GM19099 (cell line): ENCODE data around the gene RAB14.

Source experiments
- POLR2A ChIP-seq: IDR thresholded peaks from 3 replicates; pipeline ENCODE4 v1.6.1; 2011; ENCODE audit warnings: low read depth; ENCODE audit not compliant: insufficient read length; ENCODE audit errors: extremely low read depth

The RAB14 gene

DNA sequence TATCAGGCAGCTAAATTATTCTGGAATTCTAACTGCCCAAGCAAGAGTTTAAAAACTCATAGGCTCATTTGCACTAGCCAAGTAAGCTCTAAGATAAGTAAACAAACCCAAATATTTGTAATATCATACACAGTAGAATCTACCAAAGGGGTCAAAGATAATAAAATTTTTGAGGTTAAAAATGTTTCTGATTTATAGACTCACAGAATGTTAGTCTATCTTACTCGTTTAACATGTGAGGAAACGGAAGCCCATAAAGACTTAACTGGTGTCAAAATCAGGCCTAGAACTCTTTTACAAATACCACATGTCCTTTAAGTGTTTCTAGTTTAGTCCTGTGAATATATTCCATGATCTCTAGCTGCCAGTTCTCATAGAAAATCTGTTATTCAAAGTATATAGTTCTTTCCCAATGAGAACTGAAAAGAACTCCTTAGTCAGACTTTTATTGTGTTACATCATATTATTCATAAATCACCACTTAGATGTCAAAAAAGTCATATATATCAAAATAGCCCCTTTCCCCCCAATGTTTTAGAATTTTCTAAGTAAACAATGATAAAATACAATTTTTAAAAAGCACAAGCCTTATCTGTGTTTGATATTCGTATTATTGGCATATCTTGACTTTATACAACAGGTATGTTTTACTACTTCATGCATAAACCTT is 13.9 kb downstream of the RAB14 start:
- TF ChIP-seq POLR2A: no peak

GRCh38 chr9:121185774-121186403 is 15.8 kb downstream of the RAB14 start:
- no peak for TF ChIP-seq POLR2A

DNA sequence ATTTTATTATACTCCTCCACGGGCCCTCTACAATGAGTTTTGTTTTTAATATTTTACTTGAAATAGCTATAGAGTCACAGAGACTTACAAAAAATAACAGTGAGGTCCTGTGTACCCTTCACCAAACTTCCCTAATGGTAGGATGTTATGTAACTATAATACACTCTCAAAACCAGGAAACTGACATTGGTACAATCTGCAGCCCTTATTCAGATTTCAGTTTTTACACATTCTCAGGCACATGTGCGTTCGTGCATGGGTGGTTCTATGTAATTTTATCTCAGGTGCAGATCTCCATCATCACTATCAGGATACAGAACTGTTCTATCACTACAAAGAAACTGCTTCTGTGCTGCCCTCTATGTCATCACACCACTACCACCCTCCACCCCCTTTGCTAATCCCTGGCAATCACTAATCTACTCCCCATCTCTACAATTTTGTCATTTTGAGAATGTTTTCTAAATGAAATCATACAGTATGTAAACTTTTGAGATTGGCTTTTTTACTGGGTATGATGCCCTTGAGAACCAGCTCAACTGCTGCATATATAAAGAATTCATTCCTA is 16.4 kb downstream of the RAB14 start:
- no peak for TF ChIP-seq POLR2A

DNA sequence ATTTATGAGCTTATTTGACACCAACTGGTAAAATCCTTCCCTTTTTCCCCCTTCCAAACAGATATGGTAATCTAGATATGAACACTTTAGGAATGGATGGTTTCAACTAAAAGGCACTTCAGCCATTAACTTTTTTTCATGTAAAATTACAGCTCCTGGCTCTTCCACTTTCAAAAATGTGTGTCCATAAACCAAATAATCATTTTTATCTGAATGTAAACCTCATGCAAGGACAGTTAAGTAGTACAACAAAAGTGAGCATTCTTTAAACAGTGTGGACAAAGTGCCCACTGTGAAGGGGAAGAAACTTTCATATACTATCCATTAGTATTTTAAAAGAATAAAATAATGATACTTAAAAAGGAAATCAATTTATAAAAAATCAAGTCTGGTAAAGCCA is 17.2 kb downstream of the RAB14 start:
- no peak for TF ChIP-seq POLR2A

DNA sequence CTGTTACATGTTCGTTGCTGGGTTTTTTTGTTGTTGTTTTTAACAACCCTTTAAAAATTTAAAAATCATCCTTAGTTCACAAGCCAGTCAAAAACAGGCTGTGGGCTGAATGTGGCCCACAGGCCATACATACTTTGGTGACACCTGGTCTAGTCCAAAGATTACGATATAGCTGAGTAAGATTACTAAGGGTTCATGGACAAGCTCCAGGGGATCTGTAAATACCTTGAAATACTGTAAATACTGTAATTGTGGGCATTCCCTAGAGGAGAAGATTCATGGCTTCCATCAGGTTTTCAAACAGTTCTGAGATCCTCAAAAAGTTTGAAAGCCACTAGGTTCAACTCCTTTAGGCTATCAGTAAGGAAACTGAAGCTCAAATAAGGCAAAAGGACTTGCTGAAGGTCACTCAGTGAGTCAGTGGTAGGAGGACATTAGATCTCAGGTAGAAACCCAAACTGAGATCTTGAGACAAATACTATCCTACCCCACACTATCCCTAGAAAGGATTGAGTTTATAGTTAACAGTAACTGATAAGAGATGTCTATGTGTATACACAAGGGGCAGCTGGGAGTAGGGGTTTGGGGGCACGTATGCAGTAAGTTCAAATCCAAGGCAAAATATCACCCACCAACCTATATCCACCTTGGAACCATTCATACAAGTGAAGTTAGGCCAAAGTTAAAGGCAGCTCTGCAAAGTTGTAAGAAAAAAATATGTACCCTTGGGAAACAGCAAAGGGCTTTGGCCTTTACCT is 17.8 kb downstream of the RAB14 start:
- TF ChIP-seq POLR2A: no peak

DNA sequence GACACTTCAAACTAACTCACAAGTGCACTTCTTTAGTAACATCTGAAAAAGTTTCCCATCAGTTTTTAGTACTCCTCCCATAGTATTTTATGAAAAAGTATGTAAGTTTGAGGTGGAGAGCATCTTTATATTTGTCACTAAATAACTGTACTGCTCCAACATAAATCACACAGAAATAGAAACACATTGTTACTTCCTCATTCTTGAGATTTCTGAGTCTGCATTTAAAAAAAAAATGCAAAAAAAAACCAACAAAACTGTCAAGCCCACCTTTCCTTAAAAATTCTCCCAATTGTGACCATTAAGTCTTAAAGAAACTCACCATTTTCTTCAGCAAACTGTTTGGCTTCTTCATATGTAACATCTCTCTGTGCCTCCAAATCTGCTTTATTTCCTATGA is 18.7 kb downstream of the RAB14 start:
- no peak for TF ChIP-seq POLR2A

- no peak for TF ChIP-seq POLR2A
Observed at GRCh38 chr9:121182101-121182836, 19.4 kb downstream of the RAB14 start.

GRCh38 chr9:121179930-121180681 is 21.6 kb downstream of the RAB14 start:
- no peak for TF ChIP-seq POLR2A

- no peak for TF ChIP-seq POLR2A
Observed at GRCh38 chr9:121178676-121179372, 22.8 kb downstream of the RAB14 start.

- no peak for TF ChIP-seq POLR2A
Observed at GRCh38 chr9:121173501-121173900, 28.2 kb downstream of the RAB14 start.

GRCh38 chr9:121172726-121173487 is 28.8 kb downstream of the RAB14 start:
- TF ChIP-seq POLR2A: no peak

DNA sequence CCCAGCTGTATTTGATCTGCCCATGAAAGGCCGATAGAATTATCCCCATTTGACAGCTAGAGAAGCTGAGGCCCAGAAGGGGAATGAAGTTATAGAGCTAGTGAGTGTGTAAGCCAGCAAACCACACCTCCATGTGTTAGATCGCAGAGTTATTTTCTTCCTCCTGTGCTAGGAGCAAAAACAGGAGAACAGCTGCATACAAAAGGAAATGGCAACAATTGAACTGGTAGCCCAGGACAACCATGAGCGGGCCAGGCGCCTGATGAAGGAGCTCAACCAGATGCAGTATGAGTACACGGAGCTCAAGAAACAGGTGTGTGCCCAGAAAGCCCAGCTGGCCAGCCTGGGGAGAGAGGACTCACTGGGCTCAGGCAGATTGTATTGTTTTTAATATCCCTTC is 30.4 kb downstream of the RAB14 start:
- no peak for TF ChIP-seq POLR2A

DNA sequence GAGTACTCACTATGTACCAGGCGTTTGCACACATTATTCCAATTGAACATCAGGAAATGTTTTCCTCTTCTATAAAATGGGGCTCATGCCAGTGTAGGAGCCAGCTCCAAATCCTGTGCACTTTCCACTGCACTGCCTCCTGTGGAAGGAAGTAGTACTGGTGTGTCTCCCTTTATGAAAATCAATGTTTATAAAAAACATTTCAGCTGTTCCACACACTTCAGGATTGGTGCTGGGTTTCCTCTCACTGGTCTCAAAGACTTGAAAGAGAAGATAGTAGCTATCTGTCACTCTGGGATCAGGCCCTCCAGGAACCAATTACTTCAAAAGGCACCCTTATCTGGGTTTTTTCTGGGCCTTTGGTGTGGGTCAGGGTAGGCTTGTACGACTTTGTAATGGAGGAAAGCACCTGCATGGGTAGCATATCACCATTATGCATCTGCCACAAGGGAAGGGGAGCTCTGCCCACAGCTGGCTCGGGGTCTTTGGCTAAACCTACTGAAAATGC is 32.5 kb downstream of the RAB14 start:
- no peak for TF ChIP-seq POLR2A
